SKM-1 (cell line): ENCODE data around the gene ASIC4.
A peak's percentile ranks its signal among the peaks of the same experiment; 100 is the strongest.

Experiments used
- DNase-seq: peaks from one replicate; lab custom pipeline; 2025; ENCODE audit not compliant: unreplicated experiment; lab: John Stamatoyannopoulos, UW

Gene ASIC4

GRCh38 chr2:219514196-219514761 is at the start of gene ASIC4:
TSS of gene ASIC4 (plus strand) at chr2:219514482. CDS start at chr2:219514725, 243 bp downstream.
- no peak for DNase-seq

- no peak for DNase-seq
Measured at GRCh38 chr2:219465659-219466561, 48.4 kb upstream of the ASIC4 start.

GRCh38 chr2:219466816-219467735 is 47.2 kb upstream of the ASIC4 start:
- no peak for DNase-seq

- DNase-seq: no peak
Measured at GRCh38 chr2:219467736-219468075, 46.6 kb upstream of the ASIC4 start.

- DNase-seq: no peak
Measured at GRCh38 chr2:219468410-219469185, 45.7 kb upstream of the ASIC4 start.

GRCh38 chr2:219469186-219469724 is 45.0 kb upstream of the ASIC4 start:
- DNase-seq: no peak

- DNase-seq: no peak
Measured at GRCh38 chr2:219470429-219470828, 43.9 kb upstream of the ASIC4 start.

GRCh38 chr2:219471476-219472371 is 42.6 kb upstream of the ASIC4 start:
- DNase-seq: no peak

- no peak for DNase-seq
Measured at GRCh38 chr2:219472629-219473187, 41.6 kb upstream of the ASIC4 start.

- DNase-seq: no peak
Measured at GRCh38 chr2:219473511-219473910, 40.8 kb upstream of the ASIC4 start.

GRCh38 chr2:219474285-219475060 is 39.8 kb upstream of the ASIC4 start:
- DNase-seq: no peak

- no peak for DNase-seq
Measured at GRCh38 chr2:219475278-219475677, 39.0 kb upstream of the ASIC4 start.

GRCh38 chr2:219475697-219476651 is 38.3 kb upstream of the ASIC4 start:
- peak; percentile 29 for DNase-seq

GRCh38 chr2:219476652-219477151 is 37.6 kb upstream of the ASIC4 start:
- no peak for DNase-seq

GRCh38 chr2:219477179-219477578 is 37.1 kb upstream of the ASIC4 start:
- no peak for DNase-seq

- DNase-seq: no peak
Measured at GRCh38 chr2:219477815-219478214, 36.5 kb upstream of the ASIC4 start.

GRCh38 chr2:219478916-219479315 is 35.4 kb upstream of the ASIC4 start:
- DNase-seq: no peak
